A549 treated with dexamethasone at 1 μM for 4 hours (cell line): ENCODE results near the gene HSPA5. TPM values are rescaled to one million over a fixed set of nuclear protein-coding genes. Genes with fewer than 3 reads are reported as not detected.

Experiments used
- total RNA-seq: library from RNA; stranded (reverse); fragments of 200-300 nt; extraction: Qiagen RNA extraction; gene quantifications from 5 replicates; pipeline ENCODE4 v1.2.3, GENCODE V29; 2022

HSPA5 gene
- 348 to 384 TPM (median 371 TPM) in 5 replicates for total RNA-seq

DNA sequence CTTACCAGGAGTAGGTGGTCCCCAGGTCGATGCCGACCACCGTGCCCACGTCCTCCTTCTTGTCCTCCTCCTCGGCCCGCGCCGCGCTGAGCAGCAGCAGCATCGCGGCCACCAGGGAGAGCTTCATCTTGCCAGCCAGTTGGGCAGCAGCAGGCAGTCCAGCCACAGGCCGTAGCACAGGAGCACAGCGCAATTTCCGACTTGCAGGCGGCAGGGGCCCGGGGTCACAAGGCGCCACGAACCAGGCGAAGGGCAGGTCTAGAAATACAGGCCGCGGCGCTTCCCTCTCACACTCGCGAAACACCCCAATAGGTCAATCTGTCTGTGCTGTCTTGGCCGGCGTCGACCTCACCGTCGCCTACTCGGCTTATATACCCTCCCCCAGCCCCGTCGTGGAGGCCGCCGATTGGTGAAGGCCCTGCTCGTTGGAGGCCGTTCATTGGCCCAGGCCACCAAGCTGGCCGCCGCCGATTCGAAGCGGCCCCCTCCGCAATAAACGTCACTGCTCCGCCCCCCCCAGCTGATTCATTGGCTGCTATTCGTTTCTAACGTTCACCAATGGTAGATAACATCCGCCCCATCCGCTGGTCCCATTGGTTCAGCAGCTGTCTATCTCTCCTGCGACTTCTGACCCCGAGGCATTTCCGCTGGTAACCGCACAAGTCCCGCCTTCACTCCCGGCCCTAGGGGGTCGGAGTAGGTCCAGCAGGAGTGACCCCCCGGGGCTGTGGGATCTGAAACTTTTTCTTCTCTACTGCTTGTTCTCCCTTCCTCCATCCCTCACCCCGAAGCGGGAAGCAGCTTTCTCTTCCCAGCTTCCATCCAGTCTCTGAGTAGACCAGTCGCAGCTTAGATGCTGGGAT lies at the start of gene HSPA5:
TSS of gene HSPA5 (minus strand) at position 344 of the 863 bp plus-strand sequence. CDS start at position 127, 217 bp downstream.

DNA sequence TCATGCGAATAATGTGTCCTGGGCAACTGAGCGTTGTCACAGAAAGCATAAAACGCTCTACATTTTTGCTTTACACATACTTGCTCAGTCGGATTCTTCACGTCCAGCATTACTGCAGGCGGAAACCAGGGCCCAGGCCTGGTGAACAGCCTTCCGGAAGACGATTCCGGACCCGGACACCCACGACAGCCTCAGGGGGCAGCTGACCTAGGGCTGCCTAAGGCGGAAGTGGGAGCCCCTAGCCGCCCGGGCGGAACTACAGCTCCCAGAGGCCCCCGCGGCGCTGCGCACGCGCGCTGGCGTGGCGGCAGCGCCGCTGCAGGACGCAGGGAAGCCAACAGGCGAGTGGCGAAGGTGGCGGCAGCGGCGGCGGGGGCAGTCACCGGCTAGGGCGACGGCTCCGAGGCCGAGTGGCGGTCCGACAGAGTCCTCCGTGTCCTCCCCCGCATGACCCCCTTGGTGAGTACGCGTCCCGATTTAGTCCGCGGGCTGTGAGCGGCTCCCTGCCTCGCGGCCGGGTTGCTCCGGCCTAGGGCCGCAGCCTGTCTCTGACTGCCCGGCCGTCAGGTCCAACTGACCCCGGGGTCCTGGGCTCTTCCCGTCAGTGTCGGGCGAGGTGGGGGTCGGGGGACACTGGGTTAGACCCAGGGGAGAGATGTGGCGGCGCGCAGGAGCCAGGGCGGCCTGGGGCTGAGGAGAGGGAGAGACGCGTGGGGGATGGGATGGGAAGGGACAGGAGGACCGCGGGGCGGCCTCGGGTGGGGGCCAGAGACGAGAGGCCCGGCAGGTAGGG lies 20.6 kb upstream of the HSPA5 start, which contains the start of gene GAPVD1:
TSS of gene GAPVD1 (plus strand) at position 326 of the 793 bp plus-strand sequence. CDS start 37,096 bp downstream, outside the sequence.

GRCh38 chr9:125200216-125201047 lies 40.7 kb downstream of the HSPA5 start, which contains the start of gene RABEPK:
Gene RABEPK (plus strand): TSS chr9:125200542. CDS start chr9:125203014, 2,472 bp downstream.

GRCh38 chr9:125189361-125190289 lies 51.5 kb downstream of the HSPA5 start, which contains the start of gene PPP6C:
Gene PPP6C (minus strand): TSS chr9:125189803. CDS start chr9:125189718, 85 bp downstream.

Other genes with a start within 250 kb of the HSPA5 start
- gene SCAI, start 97.8 kb downstream of the HSPA5 start, total RNA-seq: 1.2 to 2.6 TPM (median 1.7 TPM) in 5 replicates
- 26.1 to 31.8 TPM (median 29.9 TPM) in 5 replicates for gene PPP6C, start 51.5 kb downstream of the HSPA5 start, total RNA-seq
- 35.5 to 41.5 TPM (median 36.1 TPM) in 5 replicates for gene RABEPK, start 40.8 kb downstream of the HSPA5 start, total RNA-seq
- gene GAPVD1, start 20.5 kb upstream of the HSPA5 start, total RNA-seq: 12.0 to 19.5 TPM (median 18.3 TPM) in 5 replicates